HG03378 (cell line): ENCODE results near the gene CRCP.
A peak's percentile ranks its signal among the peaks of the same experiment; 100 is the strongest.
"Not testable (repeated sequence)": the region's sequence is repeated elsewhere in the genome, so short reads cannot be mapped to it uniquely, and the experiment has no call there.

ENCODE experiments used
- ATAC-seq: cut with Tn5 transposase; IDR thresholded peaks from one replicate; pipeline ENCODE4 v1.9.1; 2021; ENCODE audit warnings: mild to moderate bottlenecking, moderate library complexity; ENCODE audit not compliant: unreplicated experiment

Gene CRCP

GRCh38 chr7:66114743-66115649, at the start of gene CRCP:
Gene CRCP, plus strand, starts transcription at chr7:66114847. Its CDS starts 116 bp downstream, at chr7:66114963.
- ATAC-seq, result peak; percentile 74

- no peak for ATAC-seq
Observed at GRCh38 chr7:66069732-66070131, 44.9 kb upstream of the CRCP start.

GRCh38 chr7:66070222-66070621, 44.4 kb upstream of the CRCP start:
- no peak for ATAC-seq

GRCh38 chr7:66072208-66072607, 42.4 kb upstream of the CRCP start:
- ATAC-seq, result not testable (repeated sequence)

- ATAC-seq, result peak; percentile 89
Observed at GRCh38 chr7:66075590-66076461, 38.8 kb upstream of the CRCP start, which contains the start of gene ASL. Gene ASL, plus strand, starts transcription at chr7:66075819. Its CDS starts 263 bp downstream, at chr7:66076082.

GRCh38 chr7:66076462-66077329, 38.0 kb upstream of the CRCP start:
- ATAC-seq, result no peak

GRCh38 chr7:66078067-66078466, 36.6 kb upstream of the CRCP start:
- no peak for ATAC-seq

- ATAC-seq, result no peak
Observed at GRCh38 chr7:66082083-66082482, 32.6 kb upstream of the CRCP start.

GRCh38 chr7:66082886-66083415, 31.7 kb upstream of the CRCP start:
- no peak for ATAC-seq

- ATAC-seq, result no peak
Observed at GRCh38 chr7:66083677-66084076, 31.0 kb upstream of the CRCP start.

GRCh38 chr7:66088861-66089838, 25.5 kb upstream of the CRCP start:
- no peak for ATAC-seq

- no peak for ATAC-seq
Observed at GRCh38 chr7:66092654-66093053, 22.0 kb upstream of the CRCP start.

- ATAC-seq, result no peak
Observed at GRCh38 chr7:66095010-66095409, 19.6 kb upstream of the CRCP start.

GRCh38 chr7:66099232-66099550, 15.5 kb upstream of the CRCP start:
- ATAC-seq, result no peak

- no peak for ATAC-seq
Observed at GRCh38 chr7:66099551-66100407, 14.9 kb upstream of the CRCP start.

GRCh38 chr7:66100408-66101050, 14.1 kb upstream of the CRCP start:
- no peak for ATAC-seq

- ATAC-seq, result not testable (repeated sequence)
Observed at GRCh38 chr7:66102168-66102567, 12.5 kb upstream of the CRCP start.

- not testable (repeated sequence) for ATAC-seq
Observed at GRCh38 chr7:66103994-66104393, 10.7 kb upstream of the CRCP start.
